Epithelial cell of proximal tubule (primary cell): ENCODE data around the gene S100A1. TPM values are rescaled to one million over a fixed set of nuclear protein-coding genes. Genes with fewer than 3 reads are reported as not detected.

ENCODE experiments used
- DNase-seq: peaks from one replicate; pipeline ENCODE4 v3.0.0-alpha.2; 2011; ENCODE audit warnings: low read depth
- H3K4me3 ChIP-seq: 2 replicates; pipeline ENCODE4 v1.5.1; 2011; ENCODE audit warnings: low read depth, mild to moderate bottlenecking, low read length
- total RNA-seq: library from RNA; depleted of rRNA; stranded (reverse); fragments of >200 nt; gene quantifications from 2 replicates; pipeline ENCODE4 v1.2.3, GENCODE V29; 2015
- TF ChIP-seq, protein P1 (sequence below): conservative IDR thresholded peaks from 2 replicates; pipeline ENCODE4 v1.5.1; 2012; ENCODE audit warnings: low read depth, mild to moderate bottlenecking, low read length

The S100A1 gene
- total RNA-seq, 1 donor from 2014 or later, result 16.5 TPM

DNA sequence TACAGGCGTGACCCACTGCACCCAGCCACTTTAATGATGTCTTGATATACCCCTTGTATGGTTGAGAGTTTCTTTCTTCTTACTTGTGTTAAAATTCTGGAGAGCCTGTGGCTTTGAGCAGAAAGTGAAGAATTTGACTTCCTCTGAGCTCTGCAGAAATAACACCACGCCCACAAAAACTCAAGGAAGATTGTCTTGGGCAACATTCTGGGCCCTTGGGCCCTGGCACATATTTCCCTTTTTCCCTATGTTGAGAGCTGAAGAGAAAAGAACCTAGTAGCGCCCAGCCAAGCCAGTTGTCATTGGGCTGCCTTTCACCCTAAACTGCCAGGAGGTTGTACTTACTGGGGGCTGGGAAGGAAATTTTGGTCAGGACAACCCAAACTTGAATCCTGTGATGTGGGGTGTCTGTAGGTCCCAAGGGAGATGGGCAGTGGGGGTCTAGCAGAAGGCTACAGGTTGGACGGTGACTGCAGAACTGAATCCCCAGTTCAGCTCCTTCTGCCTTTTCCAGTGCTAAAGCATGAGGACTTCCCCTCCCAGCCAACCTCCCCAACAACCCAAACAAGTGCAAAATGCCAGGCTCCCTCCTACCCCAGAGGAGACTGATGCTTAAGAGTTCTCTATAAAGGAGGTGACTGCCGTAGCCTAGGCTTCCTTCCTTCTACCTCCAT is 18.6 kb downstream of the S100A1 start:
- TF ChIP-seq, protein P1, sequence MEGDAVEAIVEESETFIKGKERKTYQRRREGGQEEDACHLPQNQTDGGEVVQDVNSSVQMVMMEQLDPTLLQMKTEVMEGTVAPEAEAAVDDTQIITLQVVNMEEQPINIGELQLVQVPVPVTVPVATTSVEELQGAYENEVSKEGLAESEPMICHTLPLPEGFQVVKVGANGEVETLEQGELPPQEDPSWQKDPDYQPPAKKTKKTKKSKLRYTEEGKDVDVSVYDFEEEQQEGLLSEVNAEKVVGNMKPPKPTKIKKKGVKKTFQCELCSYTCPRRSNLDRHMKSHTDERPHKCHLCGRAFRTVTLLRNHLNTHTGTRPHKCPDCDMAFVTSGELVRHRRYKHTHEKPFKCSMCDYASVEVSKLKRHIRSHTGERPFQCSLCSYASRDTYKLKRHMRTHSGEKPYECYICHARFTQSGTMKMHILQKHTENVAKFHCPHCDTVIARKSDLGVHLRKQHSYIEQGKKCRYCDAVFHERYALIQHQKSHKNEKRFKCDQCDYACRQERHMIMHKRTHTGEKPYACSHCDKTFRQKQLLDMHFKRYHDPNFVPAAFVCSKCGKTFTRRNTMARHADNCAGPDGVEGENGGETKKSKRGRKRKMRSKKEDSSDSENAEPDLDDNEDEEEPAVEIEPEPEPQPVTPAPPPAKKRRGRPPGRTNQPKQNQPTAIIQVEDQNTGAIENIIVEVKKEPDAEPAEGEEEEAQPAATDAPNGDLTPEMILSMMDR, result no peak
- H3K4me3 ChIP-seq, result no peak overlapping the region

DNA sequence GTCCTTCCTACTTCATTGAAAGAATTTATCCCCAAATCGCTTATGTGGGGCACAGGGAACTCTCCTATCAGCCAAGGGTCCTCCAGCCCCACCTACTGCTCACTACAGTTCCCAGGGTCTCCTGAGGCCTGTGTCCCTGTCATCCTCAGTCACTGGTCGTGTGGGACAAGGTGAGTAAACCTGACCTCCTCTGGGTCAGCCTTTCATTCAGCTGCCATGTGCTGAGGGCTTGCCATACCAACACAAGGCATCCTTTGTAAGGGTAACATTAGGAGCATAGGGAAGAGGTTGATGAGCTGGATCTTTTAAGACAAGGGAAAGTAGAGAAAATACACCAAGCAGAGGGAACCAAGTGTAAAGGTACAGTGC is 19.1 kb downstream of the S100A1 start:
- DNase-seq, result no peak
- TF ChIP-seq, protein P1, result no peak

More for the DNA sequence above, 18.6 kb downstream of the S100A1 start:
- no peak for DNase-seq

GRCh38 chr1:153648000-153648643 is 19.9 kb downstream of the S100A1 start:
- TF ChIP-seq, protein P1, result no peak
- no peak overlapping the region for H3K4me3 ChIP-seq
- DNase-seq, result no peak

More for the DNA sequence above, 19.1 kb downstream of the S100A1 start:
- no peak overlapping the region for H3K4me3 ChIP-seq

DNA sequence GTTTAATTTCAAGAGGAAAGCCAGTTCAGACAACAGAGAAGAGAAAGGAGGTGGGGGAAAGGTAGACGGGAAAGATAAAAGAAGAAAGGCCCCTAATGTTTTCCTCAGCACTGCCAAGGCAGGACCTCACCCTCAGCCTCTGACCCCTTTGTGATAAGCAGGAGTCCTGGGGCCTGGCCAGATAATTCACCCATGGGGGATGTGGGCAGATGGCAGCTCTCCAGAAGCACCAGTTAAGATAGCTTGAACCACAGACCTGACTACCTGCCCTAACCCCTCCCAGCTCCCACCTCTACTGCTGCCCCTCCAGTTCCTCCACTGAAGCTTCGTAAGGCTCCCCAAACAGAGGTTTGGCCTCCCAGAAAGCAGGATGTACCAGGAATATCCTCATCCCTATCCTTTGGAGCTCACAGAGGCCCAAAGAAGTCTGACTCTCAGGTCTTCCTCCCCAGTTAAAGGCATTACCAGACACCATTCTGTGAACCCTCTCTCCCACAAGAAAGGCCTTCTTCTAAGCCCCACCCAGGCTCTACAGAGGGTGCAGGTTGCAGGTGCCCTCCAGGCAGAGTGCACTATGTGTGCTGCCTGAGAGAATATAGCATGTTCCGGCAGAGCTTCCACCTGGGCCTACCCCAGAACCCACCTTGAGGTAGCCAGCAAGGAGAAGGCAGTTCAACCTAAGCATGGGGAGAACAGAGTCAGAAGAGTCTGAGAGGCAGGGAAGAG is 21.1 kb downstream of the S100A1 start:
- H3K4me3 ChIP-seq, result no peak overlapping the region
- TF ChIP-seq, protein P1, result no peak
- DNase-seq, result no peak

- no peak overlapping the region for H3K4me3 ChIP-seq
- no peak for DNase-seq
- TF ChIP-seq, protein P1, result no peak
Observed at GRCh38 chr1:153649863-153650235, 21.6 kb downstream of the S100A1 start.

GRCh38 chr1:153651771-153652170 is 23.5 kb downstream of the S100A1 start:
- TF ChIP-seq, protein P1, result no peak
- no peak overlapping the region for H3K4me3 ChIP-seq
- DNase-seq, result no peak
